HG03460 (cell line): ENCODE measurements around the gene CACNB2.
A peak's percentile ranks its signal among the peaks of the same experiment; 100 is the strongest.
"Not testable (repeated sequence)": the region's sequence is repeated elsewhere in the genome, so short reads cannot be mapped to it uniquely, and the experiment has no call there.

Experiments used
- ATAC-seq: cut with Tn5 transposase; IDR thresholded peaks from one replicate; pipeline ENCODE4 v1.9.1; 2021; ENCODE audit not compliant: unreplicated experiment

Gene CACNB2

GRCh38 chr10:18196806-18197550, 56.8 kb downstream of the CACNB2 start:
- ATAC-seq, result no peak

- no peak for ATAC-seq
Measured at GRCh38 chr10:18197706-18198105, 57.5 kb downstream of the CACNB2 start.

GRCh38 chr10:18201877-18202276, 61.7 kb downstream of the CACNB2 start:
- ATAC-seq, result no peak

GRCh38 chr10:18202680-18203460, 62.6 kb downstream of the CACNB2 start:
- ATAC-seq, result no peak

GRCh38 chr10:18203471-18203870, 63.2 kb downstream of the CACNB2 start:
- ATAC-seq, result no peak

- no peak for ATAC-seq
Measured at GRCh38 chr10:18204039-18204835, 64.0 kb downstream of the CACNB2 start.

- no peak for ATAC-seq
Measured at GRCh38 chr10:18205098-18205834, 65.0 kb downstream of the CACNB2 start.

GRCh38 chr10:18208186-18208585, 68.0 kb downstream of the CACNB2 start:
- ATAC-seq, result not testable (repeated sequence)

GRCh38 chr10:18209241-18209640, 69.0 kb downstream of the CACNB2 start:
- ATAC-seq, result no peak

GRCh38 chr10:18210711-18211110, 70.5 kb downstream of the CACNB2 start:
- ATAC-seq, result no peak

GRCh38 chr10:18211862-18212261, 71.6 kb downstream of the CACNB2 start:
- no peak for ATAC-seq

GRCh38 chr10:18213271-18213670, 73.0 kb downstream of the CACNB2 start:
- no peak for ATAC-seq

- ATAC-seq, result peak; percentile 57
Measured at GRCh38 chr10:18214691-18215563, 74.7 kb downstream of the CACNB2 start.

GRCh38 chr10:18216482-18216881, 76.3 kb downstream of the CACNB2 start:
- ATAC-seq, result no peak

- no peak for ATAC-seq
Measured at GRCh38 chr10:18217577-18217976, 77.4 kb downstream of the CACNB2 start.

GRCh38 chr10:18219146-18219545, 78.9 kb downstream of the CACNB2 start:
- no peak for ATAC-seq

GRCh38 chr10:18221123-18221522, 80.9 kb downstream of the CACNB2 start:
- ATAC-seq, result no peak

- ATAC-seq, result no peak
Measured at GRCh38 chr10:18221882-18222281, 81.7 kb downstream of the CACNB2 start.

GRCh38 chr10:18222866-18223265, 82.6 kb downstream of the CACNB2 start:
- no peak for ATAC-seq

- ATAC-seq, result no peak
Measured at GRCh38 chr10:18223898-18224297, 83.7 kb downstream of the CACNB2 start.
